Activated CD8-positive, alpha-beta T cell treated with anti-CD3 and anti-CD28 coated beads for 36 hours (primary cell): ENCODE measurements around the gene DAB2IP. TPM values are rescaled to one million over a fixed set of nuclear protein-coding genes. Genes with fewer than 3 reads are reported as not detected.

Experiments
- ATAC-seq: fragments of 200-7000 bp; cut with Tn5 transposase; one replicate; pipeline ENCODE4 v1.10.0; 2021; ENCODE audit warnings: mild to moderate bottlenecking, moderate library complexity
- CTCF ChIA-PET: fragments of 350-600 bp; sonication (Branson Sonifier 250); formaldehyde crosslinking; loops from one replicate; lab custom pipeline; 2021; ENCODE audit warnings: antibody characterized with exemption; lab: Charles Lee
- POLR2A ChIA-PET: fragments of 350-600 bp; sonication (Branson Sonifier 250); formaldehyde crosslinking; loops from one replicate; lab custom pipeline; 2021; ENCODE audit warnings: antibody characterized with exemption; lab: Charles Lee
- DNase-seq: peaks from one replicate; pipeline ENCODE4 v3.0.0-alpha.2; 2020
- H3K27ac Mint-ChIP-seq: one replicate; pipeline ENCODE4 v1.8.0; 2021; ENCODE audit warnings: mild to moderate bottlenecking, mixed read lengths
- H3K27me3 Mint-ChIP-seq: one replicate; pipeline ENCODE4 v1.8.0; 2021; ENCODE audit warnings: mixed read lengths
- H3K36me3 Mint-ChIP-seq: one replicate; pipeline ENCODE4 v1.8.0; 2021; ENCODE audit warnings: low read depth, mixed read lengths
- H3K4me1 Mint-ChIP-seq: one replicate; pipeline ENCODE4 v1.8.0; 2021; ENCODE audit warnings: low read depth, mixed read lengths
- H3K4me3 Mint-ChIP-seq: one replicate; pipeline ENCODE4 v1.8.0; 2021; ENCODE audit warnings: mild to moderate bottlenecking, moderate library complexity, mixed read lengths
- H3K9me3 Mint-ChIP-seq: one replicate; pipeline ENCODE4 v1.8.0; 2021; ENCODE audit warnings: mixed read lengths
- intact Hi-C: fragments of 100-400 bp; cut with micrococcal nuclease; formaldehyde crosslinking; loops from one replicate; pipeline ENCODE4 v1.10.0; 2022
- total RNA-seq, 2 experiments: library from RNA; stranded (reverse); gene quantifications; one replicate each; pipeline ENCODE4 v1.2.3, GENCODE V29; 2021
- TF ChIP-seq, protein P1 (sequence below): fragments of 200-600 bp; IDR thresholded peaks from one replicate; pipeline ENCODE4 v1.8.0; 2022; ENCODE audit warnings: antibody characterized with exemption, mild to moderate bottlenecking

Gene DAB2IP
- total RNA-seq, 2 experiments from 2014 or later = 0.54 to 1.5 TPM

DNA sequence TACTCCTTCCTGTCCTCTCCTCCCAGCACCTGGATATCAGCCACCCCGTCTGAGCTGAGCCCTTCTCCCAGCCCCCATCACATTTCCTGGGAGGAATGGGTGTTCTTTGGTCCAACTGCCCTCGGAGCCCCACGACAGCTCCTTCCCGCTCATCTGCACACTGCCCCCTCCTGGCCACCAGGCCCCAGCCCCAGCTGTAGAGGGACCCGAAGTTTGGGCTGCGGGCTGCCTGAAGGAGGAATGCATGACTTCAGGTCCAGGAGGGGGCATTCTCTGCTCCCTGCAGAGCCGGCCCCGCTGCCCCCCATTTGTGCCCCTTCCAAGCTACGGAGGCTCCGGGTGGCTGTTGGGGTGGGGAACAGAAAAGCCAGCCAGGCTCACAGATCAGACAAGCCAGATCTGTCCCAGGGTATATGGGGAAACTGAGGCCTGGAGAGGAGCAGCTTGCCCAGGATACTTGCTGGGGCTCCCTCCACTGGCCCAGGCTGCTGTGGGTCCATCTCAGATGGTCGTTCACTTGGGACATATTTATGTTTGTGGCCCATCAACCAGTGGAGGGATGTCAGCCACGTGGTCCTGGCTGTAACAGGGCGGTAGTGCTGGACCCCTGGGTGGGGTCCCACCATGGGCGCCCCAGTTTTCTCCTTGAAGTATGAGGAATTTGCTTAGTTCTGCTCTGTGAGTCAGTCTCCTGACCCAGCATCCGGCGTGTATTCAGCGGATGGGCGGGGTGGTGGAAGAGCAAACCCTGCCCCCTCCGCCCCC lies 33.1 kb downstream of the DAB2IP start:
- no peaks in the 10 kb centered on the region for H3K4me1 Mint-ChIP-seq
- CTCF ChIA-PET = interaction anchor here (0.7 to 2.7 kb wide), 14 partner anchors 9 to 306 kb away, joined by 3 to 19 read pairs (median 4); no protein-coding TSS in a partner anchor
- H3K36me3 Mint-ChIP-seq = no peaks in the 10 kb centered on the region
- POLR2A ChIA-PET = no interaction called here
- H3K9me3 Mint-ChIP-seq = no peaks in the 10 kb centered on the region
- H3K27ac Mint-ChIP-seq = no peak overlapping the region
- TF ChIP-seq, protein P1, sequence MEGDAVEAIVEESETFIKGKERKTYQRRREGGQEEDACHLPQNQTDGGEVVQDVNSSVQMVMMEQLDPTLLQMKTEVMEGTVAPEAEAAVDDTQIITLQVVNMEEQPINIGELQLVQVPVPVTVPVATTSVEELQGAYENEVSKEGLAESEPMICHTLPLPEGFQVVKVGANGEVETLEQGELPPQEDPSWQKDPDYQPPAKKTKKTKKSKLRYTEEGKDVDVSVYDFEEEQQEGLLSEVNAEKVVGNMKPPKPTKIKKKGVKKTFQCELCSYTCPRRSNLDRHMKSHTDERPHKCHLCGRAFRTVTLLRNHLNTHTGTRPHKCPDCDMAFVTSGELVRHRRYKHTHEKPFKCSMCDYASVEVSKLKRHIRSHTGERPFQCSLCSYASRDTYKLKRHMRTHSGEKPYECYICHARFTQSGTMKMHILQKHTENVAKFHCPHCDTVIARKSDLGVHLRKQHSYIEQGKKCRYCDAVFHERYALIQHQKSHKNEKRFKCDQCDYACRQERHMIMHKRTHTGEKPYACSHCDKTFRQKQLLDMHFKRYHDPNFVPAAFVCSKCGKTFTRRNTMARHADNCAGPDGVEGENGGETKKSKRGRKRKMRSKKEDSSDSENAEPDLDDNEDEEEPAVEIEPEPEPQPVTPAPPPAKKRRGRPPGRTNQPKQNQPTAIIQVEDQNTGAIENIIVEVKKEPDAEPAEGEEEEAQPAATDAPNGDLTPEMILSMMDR = peak; percentile 47
- ATAC-seq (no peak), DNase-seq (peak; percentile 52)
- intact Hi-C loops = loop anchor here (1.0 to 10.0 kb wide), 2 partner anchors 19 to 140 kb away; no protein-coding TSS in a partner anchor
- no peak overlapping the region for H3K4me3 Mint-ChIP-seq
- peaks cover 4% of the 10 kb centered on the region for H3K27me3 Mint-ChIP-seq

DNA sequence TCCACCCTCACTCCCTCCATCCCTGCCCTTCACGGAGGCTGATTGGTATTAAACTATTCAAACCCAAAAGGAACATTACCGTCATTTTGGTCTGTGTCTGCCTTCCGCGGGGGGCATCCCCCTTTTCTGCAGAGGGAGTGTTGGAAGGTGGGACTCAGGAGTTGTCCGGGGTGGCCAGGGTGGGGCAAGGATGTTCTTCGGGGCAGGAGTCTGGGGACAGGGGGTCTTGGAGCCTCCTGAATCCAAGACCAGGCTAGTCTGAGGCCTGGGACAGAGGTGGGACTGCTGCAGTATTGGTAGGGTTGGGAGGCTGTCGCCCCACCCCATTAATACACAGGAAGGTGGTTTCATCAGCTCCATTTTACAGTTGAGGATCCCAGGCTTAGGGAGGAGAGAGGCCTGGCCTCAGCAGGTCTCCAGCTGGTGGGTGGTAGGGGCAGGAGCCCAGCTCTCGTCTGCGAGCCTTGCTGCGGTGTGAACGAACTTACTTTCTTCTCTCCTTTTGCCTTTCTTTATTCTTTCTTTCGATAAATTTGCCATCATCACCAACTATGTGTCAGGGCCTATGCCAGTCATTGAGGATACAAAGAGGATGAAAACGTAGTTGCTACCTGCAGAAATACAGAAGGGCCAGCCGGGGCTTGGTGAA lies 33.8 kb downstream of the DAB2IP start:
- CTCF ChIA-PET = interaction anchor here (1.1 to 2.7 kb wide), 4 partner anchors 11 to 139 kb away, joined by 3 to 19 read pairs (median 8); no protein-coding TSS in a partner anchor
- Mint-ChIP-seq H3K9me3 (no peaks in the 10 kb centered on the region), H3K27me3 (peaks cover 4% of the 10 kb centered on the region)

DNA sequence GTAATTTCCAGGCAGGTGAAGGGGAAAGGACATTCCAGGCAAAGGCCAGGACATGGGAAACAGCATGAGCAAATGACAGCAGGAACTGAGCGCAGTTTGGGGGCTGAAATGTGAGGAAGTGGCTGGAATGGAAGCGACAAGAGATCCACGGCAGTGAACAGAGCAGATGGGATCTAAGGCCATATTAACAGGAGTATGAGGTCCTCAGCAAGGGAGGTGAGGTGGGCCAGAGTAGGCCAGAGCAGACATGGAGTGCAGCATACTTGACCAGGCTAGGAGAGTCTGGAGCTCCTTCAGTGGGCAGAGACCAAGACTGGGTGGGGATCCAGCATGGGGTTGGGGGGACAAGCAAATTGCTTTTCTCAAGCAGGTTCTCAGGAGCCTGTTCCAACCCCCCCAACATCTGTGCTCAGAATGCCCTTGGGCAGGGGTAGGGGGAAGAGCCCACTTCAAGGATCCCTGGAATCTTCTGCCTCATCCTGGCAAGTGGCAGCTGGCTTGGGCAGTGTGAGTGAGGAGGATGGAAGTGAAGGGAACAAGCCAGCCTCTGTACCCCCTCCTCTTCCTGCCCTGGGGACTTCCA lies 34.5 kb downstream of the DAB2IP start:
- intact Hi-C loops = loop anchor here (1.0 to 10.0 kb wide), 2 partner anchors 17 to 141 kb away; no protein-coding TSS in a partner anchor
- ATAC-seq = no peak
- ChIA-PET POLR2A (no interaction called here), CTCF (interaction anchor here (1.1 to 2.7 kb wide), 5 partner anchors 9 to 139 kb away, joined by 3 to 19 read pairs (median 6); no protein-coding TSS in a partner anchor)
- DNase-seq = no peak
- Mint-ChIP-seq H3K4me3 (no peak overlapping the region), H3K36me3 (no peaks in the 10 kb centered on the region), H3K4me1 (no peaks in the 10 kb centered on the region), H3K27ac (no peak overlapping the region), H3K9me3 (no peaks in the 10 kb centered on the region), H3K27me3 (peaks cover 4% of the 10 kb centered on the region)
- TF ChIP-seq, protein P1 = no peak

More for the DNA sequence above, 33.8 kb downstream of the DAB2IP start:
- POLR2A ChIA-PET = no interaction called here
- TF ChIP-seq, protein P1 = no peak
- Mint-ChIP-seq H3K4me1 (no peaks in the 10 kb centered on the region), H3K36me3 (no peaks in the 10 kb centered on the region), H3K4me3 (no peak overlapping the region), H3K27ac (no peak overlapping the region)
- intact Hi-C loops = loop anchor here (1.0 to 10.0 kb wide), 2 partner anchors 18 to 140 kb away; no protein-coding TSS in a partner anchor
- ATAC-seq (no peak), DNase-seq (no peak)

DNA sequence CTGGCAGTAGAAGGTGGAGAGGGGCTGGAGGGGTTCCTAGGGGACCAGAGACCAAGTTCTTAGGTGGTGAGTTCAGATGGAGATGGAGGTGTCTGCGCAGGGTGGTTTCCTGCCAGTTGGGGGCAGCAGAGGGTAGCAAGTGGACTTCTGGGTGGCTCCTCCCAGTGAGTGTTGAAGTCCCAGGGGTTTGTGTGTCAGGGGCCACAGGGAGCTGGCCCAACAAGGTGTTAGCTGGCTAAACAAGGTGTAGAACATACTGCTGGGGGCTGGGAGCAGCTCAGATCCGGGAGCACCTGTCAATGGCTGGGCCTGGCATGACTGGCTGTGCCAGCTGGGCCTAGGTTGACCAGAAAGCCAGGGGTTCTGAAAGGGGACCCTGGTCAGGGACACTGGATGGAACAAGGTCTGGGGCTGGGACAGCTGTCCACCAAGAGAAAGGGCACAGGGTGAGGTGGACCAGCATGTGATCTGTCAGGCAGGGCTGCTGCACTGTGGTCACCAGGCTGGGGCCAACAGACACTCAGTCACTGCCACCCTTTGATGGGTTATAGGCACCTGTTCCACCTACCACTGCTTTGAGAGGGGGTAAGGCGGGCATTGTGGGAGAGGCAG lies 35.6 kb downstream of the DAB2IP start:
- Mint-ChIP-seq H3K4me1 (no peaks in the 10 kb centered on the region), H3K9me3 (no peaks in the 10 kb centered on the region), H3K4me3 (no peak overlapping the region), H3K27me3 (peaks cover 4% of the 10 kb centered on the region), H3K36me3 (no peaks in the 10 kb centered on the region), H3K27ac (no peak overlapping the region)
- CTCF ChIA-PET = interaction anchor here (0.6 to 2.7 kb wide), 19 partner anchors 8 to 437 kb away, joined by 3 to 17 read pairs (median 4); no protein-coding TSS in a partner anchor
- intact Hi-C loops = loop anchor here (1.0 to 10.0 kb wide), 2 partner anchors 142 to 305 kb away; no protein-coding TSS in a partner anchor
- TF ChIP-seq, protein P1 = peak; percentile 82
- ATAC-seq = peak; percentile 93
- POLR2A ChIA-PET = interaction anchor here (0.6 kb wide), 2 partner anchors 154 to 185 kb away, joined by 3 read pairs; no protein-coding TSS in a partner anchor
- DNase-seq = peak; percentile 88
